IMR-90 (cell line): ENCODE results near the gene EML3. TPM values are rescaled to one million over a fixed set of nuclear protein-coding genes. Genes with fewer than 3 reads are reported as not detected.

Source experiments
- ATAC-seq: fragments of 200-7000 bp; cut with Tn5 transposase; 2 replicates; pipeline ENCODE4 v1.9.1; 2020; ENCODE audit warnings: low read depth, mild to moderate bottlenecking, moderate library complexity
- BruUV-seq: library from RNA; stranded (reverse); fragments of 400-500 nt; replicated peaks from 2 replicates; lab custom pipeline; 2021; lab: Mats Ljungman, UMichigan
- CTCF ChIA-PET: fragments of 300-600 bp; formaldehyde crosslinking; extraction: SDS; loops from one replicate; lab custom pipeline; 2021; ENCODE audit warnings: antibody characterized with exemption; lab: Yijun Ruan, JAX
- POLR2A ChIA-PET: fragments of 300-600 bp; sonication (Branson Sonifier 250); formaldehyde crosslinking; loops from one replicate; lab custom pipeline; 2022; ENCODE audit warnings: antibody characterized with exemption; ENCODE audit not compliant: unreplicated experiment; lab: Charles Lee
- DNase-seq: peaks from one replicate; pipeline ENCODE4 v3.0.0; 2013
- H2AFZ ChIP-seq: replicated peaks from 2 replicates; pipeline ENCODE3; 2013; ENCODE audit warnings: low read length, mild to moderate bottlenecking; ENCODE audit not compliant: poor library complexity
- H2AK5ac ChIP-seq: 2 replicates; pipeline ENCODE4 v1.6.1; 2013; ENCODE audit warnings: low read depth, low read length, inconsistent platforms
- H2AK9ac ChIP-seq: replicated peaks from 2 replicates; pipeline ENCODE3; 2013; ENCODE audit warnings: mild to moderate bottlenecking, low read depth, low read length, moderate library complexity; ENCODE audit not compliant: poor library complexity
- H2BK120ac ChIP-seq: 2 replicates; pipeline ENCODE4 v1.6.1; 2013; ENCODE audit warnings: low read depth, low read length, inconsistent platforms
- H2BK15ac ChIP-seq: 3 replicates; pipeline ENCODE4 v1.6.1; 2013; ENCODE audit warnings: low read depth, low read length, inconsistent platforms
- H2BK20ac ChIP-seq: 2 replicates; pipeline ENCODE4 v1.6.1; 2013; ENCODE audit warnings: low read depth, mild to moderate bottlenecking, inconsistent platforms, low read length, moderate library complexity
- H2BK5ac ChIP-seq: 2 replicates; pipeline ENCODE4 v1.6.1; 2013; ENCODE audit warnings: mild to moderate bottlenecking, low read depth, low read length, inconsistent platforms; ENCODE audit not compliant: poor library complexity, severe bottlenecking
- H3K14ac ChIP-seq: replicated peaks from 2 replicates; pipeline ENCODE4 v1.6.1; 2013; ENCODE audit warnings: low read depth, low read length, inconsistent platforms
- H3K18ac ChIP-seq: 2 replicates; pipeline ENCODE4 v1.6.1; 2013; ENCODE audit warnings: low read depth, low read length, control low read depth
- H3K23ac ChIP-seq: 2 replicates; pipeline ENCODE4 v1.6.1; 2013; ENCODE audit warnings: low read depth, low read length, inconsistent platforms
- H3K27ac ChIP-seq: 2 replicates; pipeline ENCODE4 v1.5.1; 2013; ENCODE audit warnings: mild to moderate bottlenecking, control low read depth, low read length; ENCODE audit not compliant: insufficient read depth
- H3K27me3 ChIP-seq: 2 replicates; pipeline ENCODE4 v1.6.1; 2013; ENCODE audit warnings: low read length; ENCODE audit not compliant: control insufficient read depth, insufficient read depth
- H3K36me3 ChIP-seq: 2 replicates; pipeline ENCODE4 v1.6.1; 2013; ENCODE audit warnings: low read length, mixed read lengths; ENCODE audit not compliant: control insufficient read depth, insufficient read depth
- H3K4ac ChIP-seq: 2 replicates; pipeline ENCODE4 v1.6.1; 2013; ENCODE audit warnings: low read depth, low read length, inconsistent platforms
- H3K4me1 ChIP-seq: 2 replicates; pipeline ENCODE4 v1.6.1; 2013; ENCODE audit warnings: low read length, mixed read lengths; ENCODE audit not compliant: control insufficient read depth, insufficient read depth
- H3K4me2 ChIP-seq: 2 replicates; pipeline ENCODE4 v1.6.1; 2013; ENCODE audit warnings: low read depth, mild to moderate bottlenecking, control low read depth, low read length, moderate library complexity
- H3K4me3 ChIP-seq: 2 replicates; pipeline ENCODE4 v1.5.1; 2013; ENCODE audit warnings: low read depth, mild to moderate bottlenecking, control low read depth, low read length, moderate library complexity; ENCODE audit not compliant: insufficient read depth
- H3K56ac ChIP-seq: 2 replicates; pipeline ENCODE4 v1.6.1; 2013; ENCODE audit warnings: low read length, inconsistent platforms; ENCODE audit not compliant: insufficient read depth; ENCODE audit errors: extremely low read depth
- H3K79me1 ChIP-seq, 2 experiments: 2 replicates each; pipeline ENCODE4 v1.6.1; 2013; ENCODE audit warnings: low read length in 2 of 2, inconsistent platforms in 1 of 2, low read depth in 1 of 2
- H3K9ac ChIP-seq: 2 replicates; pipeline ENCODE4 v1.6.1; 2013; ENCODE audit warnings: low read depth, low read length, control low read depth
- H3K9me1 ChIP-seq: 2 replicates; pipeline ENCODE4 v1.6.1; 2013; ENCODE audit warnings: low read length, inconsistent platforms; ENCODE audit not compliant: insufficient read depth
- H3K9me3 ChIP-seq: 2 replicates; pipeline ENCODE4 v1.6.1; 2013; ENCODE audit warnings: low read length; ENCODE audit not compliant: control insufficient read depth, insufficient read depth
- H4K20me1 ChIP-seq: 2 replicates; pipeline ENCODE4 v1.6.1; 2013; ENCODE audit warnings: low read length, inconsistent platforms; ENCODE audit not compliant: insufficient read depth
- H4K5ac ChIP-seq: 2 replicates; pipeline ENCODE4 v1.6.1; 2013; ENCODE audit warnings: mild to moderate bottlenecking, low read depth, low read length, control low read depth
- H4K8ac ChIP-seq, 2 experiments: 2 replicates each; pipeline ENCODE4 v1.6.1; 2013; ENCODE audit warnings: low read depth in 2 of 2, low read length in 2 of 2, control low read depth in 1 of 2, inconsistent platforms in 1 of 2
- H4K91ac ChIP-seq: 2 replicates; pipeline ENCODE4 v1.6.1; 2013; ENCODE audit warnings: low read depth, low read length, inconsistent platforms; ENCODE audit not compliant: insufficient read depth
- BHLHE40 ChIP-seq: fragments of 150-350 bp; IDR thresholded peaks from 2 replicates; pipeline ENCODE4 v1.6.1; 2016; ENCODE audit warnings: mild to moderate bottlenecking, low read depth, low read length
- CHD1 ChIP-seq: IDR thresholded peaks from 2 replicates; pipeline ENCODE4 v1.6.1; 2012; ENCODE audit warnings: low read depth, low read length, improper control_type of control experiment
- ELK1 ChIP-seq: fragments of 150-350 bp; IDR thresholded peaks from 2 replicates; pipeline ENCODE4 v1.6.1; 2016; ENCODE audit warnings: low read depth, mild to moderate bottlenecking, low read length, moderate library complexity, borderline replicate concordance
- MAFK ChIP-seq: IDR thresholded peaks from 2 replicates; pipeline ENCODE4 v1.6.1; 2012; ENCODE audit warnings: low read depth, low read length, improper control_type of control experiment
- MAZ ChIP-seq: IDR thresholded peaks from 2 replicates; pipeline ENCODE4 v1.6.1; 2012; ENCODE audit warnings: low read depth, mild to moderate bottlenecking, low read length, improper control_type of control experiment, moderate library complexity, borderline replicate concordance
- MXI1 ChIP-seq: IDR thresholded peaks from 2 replicates; pipeline ENCODE4 v1.6.1; 2012; ENCODE audit warnings: low read depth, mild to moderate bottlenecking, low read length, moderate library complexity, borderline replicate concordance
- NFE2L2 ChIP-seq: fragments of 150-350 bp; IDR thresholded peaks from 2 replicates; pipeline ENCODE4 v1.6.1; 2016; ENCODE audit warnings: low read depth, mild to moderate bottlenecking, low read length
- POLR2A ChIP-seq: IDR thresholded peaks from 2 replicates; pipeline ENCODE4 v1.6.1; 2012; ENCODE audit warnings: mild to moderate bottlenecking, low read depth, low read length
- RAD21 ChIP-seq: IDR thresholded peaks from 2 replicates; pipeline ENCODE4 v1.6.1; 2012; ENCODE audit warnings: low read length, improper control_type of control experiment
- RCOR1 ChIP-seq: IDR thresholded peaks from 2 replicates; pipeline ENCODE4 v1.6.1; 2012; ENCODE audit warnings: mild to moderate bottlenecking, low read length, improper control_type of control experiment; ENCODE audit not compliant: insufficient replicate concordance
- RFX5 ChIP-seq: IDR thresholded peaks from 2 replicates; pipeline ENCODE4 v1.8.0; 2012; ENCODE audit warnings: low read depth, mild to moderate bottlenecking, low read length, moderate library complexity
- SMC3 ChIP-seq: fragments of 150-350 bp; IDR thresholded peaks from 2 replicates; pipeline ENCODE4 v1.6.1; 2016; ENCODE audit warnings: low read depth, mild to moderate bottlenecking, antibody characterized with exemption, low read length, moderate library complexity
- USF2 ChIP-seq: fragments of 150-350 bp; IDR thresholded peaks from 2 replicates; pipeline ENCODE4 v1.6.1; 2017; ENCODE audit warnings: mild to moderate bottlenecking, antibody characterized with exemption, low read length, low read depth
- WGBS, 2 experiments: methylation state at CpG; one replicate each; pipeline versions ENCODE4 v1.1.5 to v1.1.7; 2013; ENCODE audit warnings: missing lambda C conversion rate in 2 of 2; ENCODE audit not compliant: insufficient read length in 1 of 2; ENCODE audit errors: extremely low coverage in 2 of 2; 5-methylcytosine and 5-hydroxymethylcytosine counted together
- dilution Hi-C: fragments of 300-500 bp; cut with HindIII; formaldehyde crosslinking; loops from one replicate; pipeline ENCODE4 v1.14.3; 2018; ENCODE audit warnings: low sequenced_read_pairs; ENCODE audit not compliant: unreplicated experiment
- in situ Hi-C: fragments of 300-500 bp; cut with MboI; formaldehyde crosslinking; loops from 3 replicates; pipeline ENCODE4 v1.14.3; 2019; ENCODE audit warnings: low sequenced_read_pairs, inconsistent platforms, mixed read lengths
- intact Hi-C: fragments of 100-400 bp; cut with micrococcal nuclease; formaldehyde crosslinking; loops from 2 replicates; pipeline ENCODE4 v1.10.0; 2022
- polyA plus RNA-seq, 3 experiments: library from polyadenylated mRNA; depleted of rRNA; stranded (reverse); fragments of >200 nt; gene quantifications; 2 replicates each; pipeline ENCODE4 v1.2.3, GENCODE V29; 2012; ENCODE audit warnings: low replicate concordance in 1 of 3
- total RNA-seq: library from RNA; depleted of rRNA; stranded (reverse); fragments of >200 nt; gene quantifications from 2 replicates; pipeline ENCODE4 v1.2.3, GENCODE V29; 2012

Gene EML3
- total and polyA plus RNA-seq, 2 of the 4 experiments (the other 2 are of a cell fraction): 5.0 to 24.7 TPM

- Histone ChIP-seq H3K4ac (peak overlapping the region; percentile 83), H2BK120ac (no peak overlapping the region), H4K5ac (no peak overlapping the region), H3K56ac (peak overlapping the region; percentile 66; the same call in 1 of the 2 replicates), H3K4me3 (peak overlapping the region; percentile 66), H3K23ac (peak overlapping the region; percentile 75), H2BK20ac (no peak overlapping the region), H4K8ac (peak overlapping the region; percentile 10 to 87), H3K27ac (peak overlapping the region; percentile 79), H2BK15ac (no peak overlapping the region), H3K9me3 (no peaks in the 10 kb centered on the region), H2BK5ac (peak overlapping the region; percentile 65), H3K9ac (peak overlapping the region; percentile 83), H4K91ac (0 out of 2 replicates have a peak overlapping the region, but pooled peaks have one; percentile 48), H2AK5ac (peak overlapping the region; percentile 62; the same call in 1 of the 2 replicates), H3K36me3 (peaks cover 24% of the 10 kb centered on the region), H2AK9ac (peak overlapping the region; percentile 89), H3K4me2 (peak overlapping the region; percentile 100), H3K9me1 (no peaks in the 10 kb centered on the region), H3K14ac (peak overlapping the region; percentile 94), H3K4me1 (peaks cover 2% of the 10 kb centered on the region; the same call in 1 of the 2 replicates), H3K79me1 (peaks cover 6 to 42% of the 10 kb centered on the region in 2 experiments), H2AFZ (peak overlapping the region; percentile 98), H4K20me1 (no peaks in the 10 kb centered on the region; the same call in 1 of the 2 replicates), H3K18ac (no peak overlapping the region), H3K27me3 (no peaks in the 10 kb centered on the region)
- BruUV-seq: no TSS peak
- DNase-seq (no peak), ATAC-seq (peak; percentile 2; the same call in 1 of the 2 replicates)
- in situ Hi-C loops: no loop called here
- intact Hi-C loops: no loop called here
- CTCF ChIA-PET: interaction anchor here (1.4 kb wide), 1 partner anchor 13 kb away, joined by 4 read pairs; the partner anchor contains the start of genes C11orf98 and CSKMT
- dilution Hi-C loops: no loop called here
- 0% methylated on average over 7 of the region's 16 CpGs; no CpG with 5 or more reads in 1 of the 2 experiments for WGBS, 2 experiments
- POLR2A ChIA-PET: interaction anchor here (0.6 to 1.3 kb wide), 6 partner anchors 13 to 1298 kb away, joined by 3 to 9 read pairs (median 4); partner anchors contain the start of genes C11orf98, CSKMT, LBHD1 and UQCC3
- TF ChIP-seq NFE2L2 (no peak), BHLHE40 (no peak), MAZ (no peak), CHD1 (no peak), POLR2A (no peak), ELK1 (no peak), MXI1 (no peak), USF2 (no peak), RAD21 (no peak), MAFK (no peak), RFX5 (no peak), RCOR1 (no peak), SMC3 (no peak)
These were observed 39.8 kb upstream of the EML3 start for GRCh38 chr11:62652161-62653006.
